Prostate gland (tissue), 2 donors: ENCODE data around the gene COG4. TPM values are rescaled to one million over a fixed set of nuclear protein-coding genes. Genes with fewer than 3 reads are reported as not detected.

Experiments used
- DNase-seq: peaks from one replicate; pipeline ENCODE4 v3.0.0-alpha.2; 2019; ENCODE audit warnings: low spot score
- H3K27ac ChIP-seq, 2 donors: fragments of 200-600 bp; sonication (generic); 2 replicates each; pipeline ENCODE4 v1.5.1; 2017 to 2019
- H3K27me3 ChIP-seq: fragments of 200-600 bp; sonication (generic); replicated peaks from 2 replicates; pipeline ENCODE4 v1.5.1; 2019; ENCODE audit not compliant: insufficient read depth
- H3K36me3 ChIP-seq, 2 donors: fragments of 200-600 bp; sonication (generic); 1 replicate in 1 of 2; 2 replicates in 1 of 2; pipeline versions ENCODE4 v1.5.1 to v1.8.1; 2017 to 2019
- H3K4me1 ChIP-seq: fragments of 200-600 bp; sonication (generic); replicated peaks from 2 replicates; pipeline ENCODE4 v1.5.1; 2019
- H3K4me3 ChIP-seq, 2 donors: fragments of 200-600 bp; sonication (generic); 2 replicates each; pipeline ENCODE4 v1.5.1; 2017 to 2019
- H3K9me3 ChIP-seq: fragments of 200-600 bp; sonication (generic); 2 replicates; pipeline ENCODE4 v1.5.1; 2017
- POLR2A ChIP-seq: fragments of 450-650 bp; IDR thresholded peaks from one replicate; pipeline ENCODE4 v1.6.1; 2016; ENCODE audit warnings: antibody characterized with exemption, mild to moderate bottlenecking
- POLR2AphosphoS5 ChIP-seq: sonication (generic); formaldehyde crosslinking; IDR thresholded peaks from one replicate; pipeline ENCODE4 v1.6.1; 2017; ENCODE audit warnings: antibody characterized with exemption
- WGBS: methylation state at CpG from one replicate; pipeline ENCODE4 v1.1.5; 2018; 5-methylcytosine and 5-hydroxymethylcytosine counted together
- intact Hi-C: fragments of 100-400 bp; cut with DNase I; formaldehyde crosslinking; loops from one replicate; pipeline ENCODE4 v1.14.2; 2022
- total RNA-seq, 2 donors: library from RNA; depleted of rRNA; stranded (reverse); fragments of >200 nt; gene quantifications; one replicate each; pipeline ENCODE4 v1.1.0, GENCODE V29; 2016
- TF ChIP-seq, protein P1 (sequence below), 4 experiments: fragments of 200-600 bp in 2 of 4; fragments of 450-650 bp in 2 of 4; sonication (generic) in 2 of 4; IDR thresholded peaks; 1 replicate in 3 of 4; 2 replicates in 1 of 4; pipeline ENCODE4 v1.5.1; 2016 to 2019; ENCODE audit warnings: antibody characterized with exemption in 4 of 4, mild to moderate bottlenecking in 2 of 4, moderate library complexity in 2 of 4

Gene COG4
- total RNA-seq, 2 donors from 2014 or later: 34.6 to 62.0 TPM

- Histone ChIP-seq H3K27me3 (no peaks in the 10 kb centered on the region), H3K36me3 (peaks cover 0 to 6% of the 10 kb centered on the region in 2 donors), H3K9me3 (no peaks in the 10 kb centered on the region), H3K4me3 (no peak overlapping the region), H3K4me1 (no peaks in the 10 kb centered on the region), H3K27ac (no peak overlapping the region)
- TF ChIP-seq POLR2A (no peak), POLR2AphosphoS5 (no peak)
- TF ChIP-seq, protein P1, sequence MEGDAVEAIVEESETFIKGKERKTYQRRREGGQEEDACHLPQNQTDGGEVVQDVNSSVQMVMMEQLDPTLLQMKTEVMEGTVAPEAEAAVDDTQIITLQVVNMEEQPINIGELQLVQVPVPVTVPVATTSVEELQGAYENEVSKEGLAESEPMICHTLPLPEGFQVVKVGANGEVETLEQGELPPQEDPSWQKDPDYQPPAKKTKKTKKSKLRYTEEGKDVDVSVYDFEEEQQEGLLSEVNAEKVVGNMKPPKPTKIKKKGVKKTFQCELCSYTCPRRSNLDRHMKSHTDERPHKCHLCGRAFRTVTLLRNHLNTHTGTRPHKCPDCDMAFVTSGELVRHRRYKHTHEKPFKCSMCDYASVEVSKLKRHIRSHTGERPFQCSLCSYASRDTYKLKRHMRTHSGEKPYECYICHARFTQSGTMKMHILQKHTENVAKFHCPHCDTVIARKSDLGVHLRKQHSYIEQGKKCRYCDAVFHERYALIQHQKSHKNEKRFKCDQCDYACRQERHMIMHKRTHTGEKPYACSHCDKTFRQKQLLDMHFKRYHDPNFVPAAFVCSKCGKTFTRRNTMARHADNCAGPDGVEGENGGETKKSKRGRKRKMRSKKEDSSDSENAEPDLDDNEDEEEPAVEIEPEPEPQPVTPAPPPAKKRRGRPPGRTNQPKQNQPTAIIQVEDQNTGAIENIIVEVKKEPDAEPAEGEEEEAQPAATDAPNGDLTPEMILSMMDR (IDR thresholded peaks at IDR 0.05): no peak
- WGBS: 65% methylated on average over 5 of the region's 5 CpGs
- intact Hi-C loops: no loop called here
- no peak for DNase-seq
Observed at GRCh38 chr16:70508752-70509151, 14.6 kb downstream of the COG4 start.

DNA sequence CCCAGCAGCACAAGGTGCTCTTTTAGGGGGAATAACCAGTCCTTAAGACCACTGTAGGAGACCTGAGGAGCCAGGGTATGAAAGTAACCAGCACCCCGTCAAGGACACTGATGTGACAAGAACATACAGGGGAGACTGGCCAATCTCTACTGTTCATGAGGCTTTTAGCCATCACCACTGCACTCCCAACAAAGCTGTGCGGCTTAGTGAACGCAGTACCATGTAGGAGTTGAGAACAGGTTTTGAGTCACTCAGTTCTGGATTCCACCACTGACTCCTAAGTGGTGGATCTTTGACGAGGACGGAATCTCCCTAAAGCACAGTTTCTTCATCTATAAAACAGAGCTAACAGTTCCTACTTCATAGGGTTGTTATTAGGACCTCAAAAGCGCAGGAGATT, 26.8 kb downstream of the COG4 start:
- H3K9me3 ChIP-seq: no peaks in the 10 kb centered on the region
- peaks cover 7 to 11% of the 10 kb centered on the region in 2 donors for H3K36me3 ChIP-seq
- WGBS: 96% methylated on average over 6 of the region's 6 CpGs
- intact Hi-C loops: no loop called here
- no peak for TF ChIP-seq POLR2A
- TF ChIP-seq, protein P1 (IDR thresholded peaks at IDR 0.05): no peak
- H3K4me3 ChIP-seq: no peak overlapping the region
- H3K27me3 ChIP-seq: no peaks in the 10 kb centered on the region
- no peak overlapping the region for H3K27ac ChIP-seq
- DNase-seq: no peak
- no peaks in the 10 kb centered on the region for H3K4me1 ChIP-seq

DNA sequence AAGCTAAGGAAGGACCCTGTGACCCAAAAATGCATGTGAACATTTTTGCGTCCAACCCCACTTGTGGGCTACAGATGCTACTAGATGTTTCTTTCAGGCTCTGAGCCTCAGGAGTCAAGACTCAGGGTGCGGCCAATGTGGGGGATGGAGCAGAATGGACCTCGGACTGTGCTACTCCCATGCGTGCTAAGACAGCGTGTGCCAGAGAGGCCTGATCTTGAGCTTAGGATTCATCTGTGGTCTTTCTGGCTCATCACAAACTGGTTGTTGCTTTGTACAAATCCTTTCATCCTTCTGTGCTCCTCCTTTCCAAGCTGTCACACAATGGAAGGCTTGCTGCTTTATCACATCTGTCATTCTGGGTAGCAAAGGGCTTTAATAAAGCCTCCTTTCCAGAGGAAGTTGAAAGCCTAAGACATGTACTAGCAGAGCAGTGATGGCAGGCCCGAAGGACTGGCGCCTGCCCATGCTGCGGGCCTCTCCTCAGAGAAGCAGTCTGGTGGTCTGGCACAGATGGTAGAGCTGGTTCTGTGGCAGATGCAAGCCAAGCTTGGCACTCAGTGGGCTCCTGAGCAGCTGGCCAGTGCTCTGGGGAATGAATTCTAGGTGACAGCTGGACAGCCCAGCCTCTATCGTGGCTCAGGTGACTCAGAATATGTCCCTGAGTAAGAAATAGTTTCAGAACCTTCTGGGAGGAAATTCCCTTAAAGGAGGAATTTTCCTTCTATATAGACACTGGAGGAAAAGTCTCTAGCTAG, 27.8 kb downstream of the COG4 start:
- Histone ChIP-seq H3K9me3 (no peaks in the 10 kb centered on the region), H3K36me3 (peaks cover 7 to 11% of the 10 kb centered on the region in 2 donors), H3K27ac (no peak overlapping the region), H3K27me3 (no peaks in the 10 kb centered on the region), H3K4me1 (no peaks in the 10 kb centered on the region), H3K4me3 (no peak overlapping the region)
- WGBS: 94% methylated on average over 9 of the region's 9 CpGs
- no peak for TF ChIP-seq POLR2A
- TF ChIP-seq POLR2AphosphoS5: no peak
- DNase-seq: no peak
- intact Hi-C loops: no loop called here

- H3K27me3 ChIP-seq: no peaks in the 10 kb centered on the region
- no peaks in the 10 kb centered on the region for H3K4me1 ChIP-seq
- DNase-seq: no peak
- WGBS: 95% methylated on average over 2 of the region's 2 CpGs
- intact Hi-C loops: no loop called here
- no peaks in the 10 kb centered on the region for H3K9me3 ChIP-seq
- H3K4me3 ChIP-seq: no peak overlapping the region
- TF ChIP-seq POLR2AphosphoS5 (no peak), POLR2A (no peak)
- no peak overlapping the region for H3K27ac ChIP-seq
- H3K36me3 ChIP-seq: peaks cover 7 to 11% of the 10 kb centered on the region in 2 donors
Observed at GRCh38 chr16:70494777-70495176, 28.6 kb downstream of the COG4 start.

GRCh38 chr16:70494202-70494770, 29.1 kb downstream of the COG4 start:
- no peak overlapping the region for H3K27ac ChIP-seq
- intact Hi-C loops: no loop called here
- H3K27me3 ChIP-seq: no peaks in the 10 kb centered on the region
- no peak for TF ChIP-seq POLR2A
- no peak for DNase-seq
- WGBS: 76% methylated on average over 5 of the region's 5 CpGs
- no peak overlapping the region for H3K4me3 ChIP-seq
- H3K4me1 ChIP-seq: no peaks in the 10 kb centered on the region
- H3K36me3 ChIP-seq: peaks cover 7 to 11% of the 10 kb centered on the region in 2 donors
- no peaks in the 10 kb centered on the region for H3K9me3 ChIP-seq

DNA sequence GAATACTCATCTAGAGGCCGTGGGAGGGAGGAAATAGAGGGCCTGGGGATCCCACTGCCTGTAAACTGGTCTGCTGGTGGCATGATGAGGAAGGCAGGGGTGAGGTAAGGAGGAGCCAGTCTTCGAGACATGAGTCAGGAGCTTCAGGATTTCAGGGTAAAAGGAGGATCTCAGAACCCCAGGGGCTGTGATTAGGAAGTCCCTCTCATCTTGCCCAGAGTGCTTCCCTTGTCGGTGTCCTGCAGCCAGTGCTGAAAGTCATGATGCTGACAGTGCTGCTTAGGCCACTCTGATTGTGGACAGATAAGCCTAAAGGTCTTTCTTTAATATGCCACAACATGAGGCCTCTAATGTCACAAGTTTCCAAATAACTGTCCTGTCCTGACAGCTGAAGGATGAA, 29.6 kb downstream of the COG4 start:
- 87% methylated on average over 3 of the region's 3 CpGs for WGBS
- H3K4me1 ChIP-seq: no peaks in the 10 kb centered on the region
- H3K36me3 ChIP-seq: peaks cover 7 to 11% of the 10 kb centered on the region in 2 donors

More for the DNA sequence above, 29.6 kb downstream of the COG4 start:
- Histone ChIP-seq H3K9me3 (no peaks in the 10 kb centered on the region), H3K4me3 (no peak overlapping the region), H3K27ac (no peak overlapping the region), H3K27me3 (no peaks in the 10 kb centered on the region)
- intact Hi-C loops: no loop called here
- DNase-seq: no peak
- TF ChIP-seq POLR2A: no peak
- TF ChIP-seq POLR2AphosphoS5: no peak
- TF ChIP-seq, protein P1 (IDR thresholded peaks at IDR 0.05): no peak
